Measurements from ENCODE around the gene ERN1.
A peak's percentile ranks its signal among the peaks of the same experiment; 100 is the strongest.

ERN1 gene

GRCh38 chr17:64056269-64057005 is 73.5 kb downstream of the ERN1 start:
- DNase-seq: no peak

GRCh38 chr17:64055183-64056142 is 74.5 kb downstream of the ERN1 start:
- DNase-seq: no peak

- DNase-seq: no peak
Observed at GRCh38 chr17:64054304-64054703, 75.6 kb downstream of the ERN1 start.

- no peak for DNase-seq
Observed at GRCh38 chr17:64053101-64053500, 76.8 kb downstream of the ERN1 start.

GRCh38 chr17:64051153-64051552 is 78.8 kb downstream of the ERN1 start:
- no peak for DNase-seq

GRCh38 chr17:64048805-64049204 is 81.1 kb downstream of the ERN1 start:
- no peak for DNase-seq

- no peak for DNase-seq
Observed at GRCh38 chr17:64045176-64045575, 84.8 kb downstream of the ERN1 start.

GRCh38 chr17:64042700-64043485 is 87.1 kb downstream of the ERN1 start:
- DNase-seq: no peak

GRCh38 chr17:64041912-64042311 is 88.0 kb downstream of the ERN1 start:
- DNase-seq: no peak

- no peak for DNase-seq
Observed at GRCh38 chr17:64040206-64040605, 89.7 kb downstream of the ERN1 start.

GRCh38 chr17:64039106-64039400 is 90.9 kb downstream of the ERN1 start:
- DNase-seq: no peak

- no peak for DNase-seq
Observed at GRCh38 chr17:64038331-64039105, 91.4 kb downstream of the ERN1 start.

- peak; percentile 43 for DNase-seq
Observed at GRCh38 chr17:64037802-64038201, 92.1 kb downstream of the ERN1 start.

- DNase-seq: no peak
Observed at GRCh38 chr17:64037180-64037579, 92.8 kb downstream of the ERN1 start.

- DNase-seq: no peak
Observed at GRCh38 chr17:64036198-64036922, 93.6 kb downstream of the ERN1 start.

GRCh38 chr17:64032081-64032480 is 97.9 kb downstream of the ERN1 start:
- no peak for DNase-seq

- DNase-seq: peak; percentile 79
Observed at GRCh38 chr17:64028874-64029464, 101.0 kb downstream of the ERN1 start.

- DNase-seq: peak; percentile 94
Observed at GRCh38 chr17:64025732-64026294, 104.1 kb downstream of the ERN1 start.

- peak; percentile 67 for DNase-seq
Observed at GRCh38 chr17:64024781-64025731, 104.9 kb downstream of the ERN1 start.

GRCh38 chr17:64024215-64024654 is 105.7 kb downstream of the ERN1 start:
- peak; percentile 97 for DNase-seq
